Upper lobe of right lung (tissue), 1 donor: ENCODE results near the gene VHLL. TPM values are rescaled to one million over a fixed set of nuclear protein-coding genes. Genes with fewer than 3 reads are reported as not detected.
A peak's percentile ranks its signal among the peaks of the same experiment; 100 is the strongest.

Experiments used
- ATAC-seq: fragments of 200-7000 bp; cut with Tn5 transposase; one replicate; pipeline ENCODE4 v1.9.1; 2020; ENCODE audit warnings: mild to moderate bottlenecking, moderate library complexity
- DNase-seq: peaks from one replicate; pipeline ENCODE4 v3.0.0-alpha.2; 2020
- H3K27ac ChIP-seq: fragments of 200-600 bp; one replicate; pipeline ENCODE4 v1.8.0; 2022
- H3K27me3 ChIP-seq: fragments of 200-600 bp; one replicate; pipeline ENCODE4 v1.8.0; 2022; ENCODE audit warnings: mild to moderate bottlenecking
- H3K36me3 ChIP-seq: fragments of 200-600 bp; one replicate; pipeline ENCODE4 v1.8.0; 2022
- H3K4me1 ChIP-seq: fragments of 200-600 bp; one replicate; pipeline ENCODE4 v1.8.0; 2022
- H3K4me3 ChIP-seq: fragments of 200-600 bp; one replicate; pipeline ENCODE4 v1.8.0; 2022; ENCODE audit warnings: mild to moderate bottlenecking
- H3K9me3 ChIP-seq: fragments of 200-600 bp; one replicate; pipeline ENCODE4 v1.8.0; 2022
- intact Hi-C: fragments of 100-400 bp; cut with DNase I; formaldehyde crosslinking; loops from one replicate; pipeline ENCODE4 v1.11.0; 2022
- total RNA-seq: library from RNA; stranded (reverse); fragmentation: NEBNext Ultra II Directional; extraction: Animal tissue kit (Norgen Biotek cat#: 25700); gene quantifications from one replicate; pipeline ENCODE4 v1.2.1, GENCODE V29; 2021
- TF ChIP-seq, protein P1 (sequence below): fragments of 200-600 bp; IDR thresholded peaks from one replicate; pipeline ENCODE4 v1.8.0; 2022; ENCODE audit warnings: antibody characterized with exemption
- donor health status: DM: no; HTN: yes; CAD: no; lungs with severe emphysema.

The VHLL gene
- total RNA-seq, 1 donor from 2014 or later, result not detected

DNA sequence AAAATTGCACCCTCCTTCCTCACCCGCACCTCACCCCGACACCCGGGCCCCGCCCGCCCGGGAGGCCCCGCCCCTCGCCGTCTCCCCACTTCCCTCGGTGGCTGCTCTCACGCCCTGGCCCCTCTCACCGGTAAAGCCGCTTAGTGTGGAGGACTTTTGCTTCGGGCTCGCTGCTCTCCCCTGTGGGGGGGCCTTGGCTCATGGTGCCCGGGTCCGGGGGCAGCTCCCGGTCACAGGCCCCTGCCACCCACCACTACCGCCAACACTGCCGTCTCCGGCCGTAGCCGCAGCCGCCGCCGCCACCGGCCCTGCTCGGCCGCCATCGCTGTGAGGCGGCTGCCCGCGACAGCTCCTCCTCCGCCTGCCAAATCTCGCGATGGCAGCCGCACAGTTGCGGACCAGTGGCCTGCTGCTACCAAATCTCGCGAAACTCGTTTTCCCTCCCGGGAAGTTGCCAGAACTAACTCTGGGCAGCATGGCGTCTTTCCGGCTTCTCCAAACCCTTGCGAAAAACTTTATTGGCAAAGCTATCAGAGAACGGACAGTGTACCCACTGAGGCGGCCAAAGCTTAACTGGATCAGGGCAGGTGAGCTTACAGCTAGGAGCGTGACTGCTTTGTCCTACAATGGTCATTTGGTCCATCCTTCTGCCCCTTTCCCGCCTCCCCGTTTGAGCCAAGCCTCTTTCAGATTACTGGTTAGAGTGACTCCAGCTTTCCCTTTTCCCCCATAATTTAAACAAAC, 16.5 kb downstream of the VHLL start, which contains the start of gene SMG5:
Gene SMG5 (minus strand): TSS at position 347 of the 744 bp plus-strand sequence. CDS start 145 bp downstream, at position 202.
- intact Hi-C loops, result no loop called here
- TF ChIP-seq, protein P1, sequence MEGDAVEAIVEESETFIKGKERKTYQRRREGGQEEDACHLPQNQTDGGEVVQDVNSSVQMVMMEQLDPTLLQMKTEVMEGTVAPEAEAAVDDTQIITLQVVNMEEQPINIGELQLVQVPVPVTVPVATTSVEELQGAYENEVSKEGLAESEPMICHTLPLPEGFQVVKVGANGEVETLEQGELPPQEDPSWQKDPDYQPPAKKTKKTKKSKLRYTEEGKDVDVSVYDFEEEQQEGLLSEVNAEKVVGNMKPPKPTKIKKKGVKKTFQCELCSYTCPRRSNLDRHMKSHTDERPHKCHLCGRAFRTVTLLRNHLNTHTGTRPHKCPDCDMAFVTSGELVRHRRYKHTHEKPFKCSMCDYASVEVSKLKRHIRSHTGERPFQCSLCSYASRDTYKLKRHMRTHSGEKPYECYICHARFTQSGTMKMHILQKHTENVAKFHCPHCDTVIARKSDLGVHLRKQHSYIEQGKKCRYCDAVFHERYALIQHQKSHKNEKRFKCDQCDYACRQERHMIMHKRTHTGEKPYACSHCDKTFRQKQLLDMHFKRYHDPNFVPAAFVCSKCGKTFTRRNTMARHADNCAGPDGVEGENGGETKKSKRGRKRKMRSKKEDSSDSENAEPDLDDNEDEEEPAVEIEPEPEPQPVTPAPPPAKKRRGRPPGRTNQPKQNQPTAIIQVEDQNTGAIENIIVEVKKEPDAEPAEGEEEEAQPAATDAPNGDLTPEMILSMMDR, result no peak
- peaks cover 24% of the 10 kb centered on the region for H3K36me3 ChIP-seq
- peak; percentile 98 for DNase-seq
- H3K4me1 ChIP-seq, result peaks cover 25% of the 10 kb centered on the region
- peak within 1 kb of the TSS; percentile 88 for H3K27ac ChIP-seq
- peak within 1 kb of the TSS; percentile 67 for H3K4me3 ChIP-seq
- no peaks in the 10 kb centered on the region for H3K9me3 ChIP-seq
- H3K27me3 ChIP-seq, result no peaks in the 10 kb centered on the region
- ATAC-seq, result peak; percentile 95

GRCh38 chr1:156281693-156282478, 17.2 kb downstream of the VHLL start:
- DNase-seq (no peak), ATAC-seq (peak; percentile 14)
- intact Hi-C loops, result no loop called here
- Histone ChIP-seq H3K27ac (peak overlapping the region; percentile 88), H3K4me1 (peaks cover 32% of the 10 kb centered on the region), H3K9me3 (no peaks in the 10 kb centered on the region), H3K27me3 (no peaks in the 10 kb centered on the region), H3K36me3 (peaks cover 31% of the 10 kb centered on the region), H3K4me3 (peak overlapping the region; percentile 67)
- TF ChIP-seq, protein P1, result no peak

GRCh38 chr1:156281281-156281680, 17.8 kb downstream of the VHLL start:
- intact Hi-C loops, result no loop called here
- Histone ChIP-seq H3K27ac (no peak overlapping the region), H3K4me1 (peaks cover 35% of the 10 kb centered on the region), H3K4me3 (peak overlapping the region; percentile 67), H3K36me3 (peaks cover 37% of the 10 kb centered on the region), H3K9me3 (no peaks in the 10 kb centered on the region), H3K27me3 (no peaks in the 10 kb centered on the region)
- TF ChIP-seq, protein P1, result no peak
- ATAC-seq, result no peak
- DNase-seq, result no peak

GRCh38 chr1:156279837-156280236, 19.3 kb downstream of the VHLL start:
- no peaks in the 10 kb centered on the region for H3K9me3 ChIP-seq
- H3K4me3 ChIP-seq, result no peak overlapping the region
- ATAC-seq, result no peak
- peaks cover 35% of the 10 kb centered on the region for H3K4me1 ChIP-seq
- no peak for DNase-seq
- no peaks in the 10 kb centered on the region for H3K27me3 ChIP-seq
- TF ChIP-seq, protein P1, result no peak
- H3K36me3 ChIP-seq, result peaks cover 52% of the 10 kb centered on the region
- intact Hi-C loops, result no loop called here
- no peak overlapping the region for H3K27ac ChIP-seq

- ATAC-seq (peak; percentile 63), DNase-seq (no peak)
- peaks cover 26% of the 10 kb centered on the region for H3K4me1 ChIP-seq
- TF ChIP-seq, protein P1, result no peak
- peaks cover 80% of the 10 kb centered on the region for H3K36me3 ChIP-seq
- H3K27me3 ChIP-seq, result no peaks in the 10 kb centered on the region
- H3K27ac ChIP-seq, result no peak overlapping the region
- H3K9me3 ChIP-seq, result no peaks in the 10 kb centered on the region
- no peak overlapping the region for H3K4me3 ChIP-seq
- intact Hi-C loops, result no loop called here
Observed at GRCh38 chr1:156276966-156277381, 22.1 kb downstream of the VHLL start.
